Tibial nerve (tissue), 3 donors: ENCODE data around the gene TPPP.

ENCODE experiments used
- CTCF ChIP-seq, 5 experiments: fragments of 200-600 bp in 3 of 5; fragments of 450-650 bp in 2 of 5; sonication (generic) in 3 of 5; IDR thresholded peaks; one replicate each; pipeline ENCODE4 v1.5.1; 2016 to 2019; ENCODE audit warnings: antibody characterized with exemption in 5 of 5, mild to moderate bottlenecking in 3 of 5, moderate library complexity in 2 of 5
- POLR2A ChIP-seq, 2 donors: fragments of 450-650 bp; IDR thresholded peaks; one replicate each; pipeline ENCODE4 v1.6.1; 2017; ENCODE audit warnings: antibody characterized with exemption in 2 of 2, mild to moderate bottlenecking in 2 of 2, moderate library complexity in 2 of 2

DNA sequence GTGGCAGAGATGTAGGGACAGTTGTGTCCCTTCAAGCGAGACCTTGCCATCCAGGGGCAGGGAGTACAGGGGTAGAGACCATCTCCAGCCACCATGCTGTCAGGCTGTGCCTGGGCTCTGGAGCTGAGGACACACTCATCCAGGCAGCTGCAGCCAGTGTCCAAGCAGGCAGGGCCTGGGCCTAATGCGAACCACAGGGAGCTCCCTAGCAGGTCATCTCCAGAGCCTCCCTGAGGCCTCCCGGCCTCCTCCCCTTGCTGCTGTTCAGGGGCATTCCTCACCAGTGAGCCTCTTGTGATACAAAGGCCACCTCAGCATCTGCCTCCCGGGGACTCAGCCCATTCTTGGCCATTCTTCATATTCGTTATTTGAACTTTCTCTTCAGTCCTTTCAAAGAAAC, 35.0 kb downstream of the TPPP start:
- TF ChIP-seq CTCF (IDR thresholded peaks at IDR 0.05) = no peak
- TF ChIP-seq POLR2A (IDR thresholded peaks at IDR 0.05) = no peak
